ENCODE measurements around the gene GALNT17.

Gene GALNT17

GRCh38 chr7:71750290-71750689 is 618.3 kb downstream of the GALNT17 start:
- no peak for ATAC-seq (ENCODE audit: insufficient read depth, low read depth)
- no peak for TF ChIP-seq EZH2 (IDR thresholded peaks at IDR 0.05; ENCODE audit: borderline replicate concordance, low read depth, low read length, severe bottlenecking)
- TF ChIP-seq, protein P1, sequence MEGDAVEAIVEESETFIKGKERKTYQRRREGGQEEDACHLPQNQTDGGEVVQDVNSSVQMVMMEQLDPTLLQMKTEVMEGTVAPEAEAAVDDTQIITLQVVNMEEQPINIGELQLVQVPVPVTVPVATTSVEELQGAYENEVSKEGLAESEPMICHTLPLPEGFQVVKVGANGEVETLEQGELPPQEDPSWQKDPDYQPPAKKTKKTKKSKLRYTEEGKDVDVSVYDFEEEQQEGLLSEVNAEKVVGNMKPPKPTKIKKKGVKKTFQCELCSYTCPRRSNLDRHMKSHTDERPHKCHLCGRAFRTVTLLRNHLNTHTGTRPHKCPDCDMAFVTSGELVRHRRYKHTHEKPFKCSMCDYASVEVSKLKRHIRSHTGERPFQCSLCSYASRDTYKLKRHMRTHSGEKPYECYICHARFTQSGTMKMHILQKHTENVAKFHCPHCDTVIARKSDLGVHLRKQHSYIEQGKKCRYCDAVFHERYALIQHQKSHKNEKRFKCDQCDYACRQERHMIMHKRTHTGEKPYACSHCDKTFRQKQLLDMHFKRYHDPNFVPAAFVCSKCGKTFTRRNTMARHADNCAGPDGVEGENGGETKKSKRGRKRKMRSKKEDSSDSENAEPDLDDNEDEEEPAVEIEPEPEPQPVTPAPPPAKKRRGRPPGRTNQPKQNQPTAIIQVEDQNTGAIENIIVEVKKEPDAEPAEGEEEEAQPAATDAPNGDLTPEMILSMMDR (IDR thresholded peaks at IDR 0.05; ENCODE audit: borderline replicate concordance, extremely low read depth, low read length, poor library complexity, severe bottlenecking) = no peak
- H3K36me3 ChIP-seq (ENCODE audit: insufficient read depth, low read length) = no peaks in the 10 kb centered on the region; the same call in 1 of the 2 replicates

GRCh38 chr7:71752171-71752935 is 620.4 kb downstream of the GALNT17 start:
- Histone ChIP-seq H3K9ac (ENCODE audit: low read depth, low read length) (no peak overlapping the region), H2AFZ (ENCODE audit: low read depth, low read length) (no peak overlapping the region), H3K27ac (ENCODE audit: low read length) (no peak overlapping the region), H3K79me2 (ENCODE audit: insufficient read depth, low read length) (no peaks in the 10 kb centered on the region), H3K9me3 (ENCODE audit: insufficient read depth, low read length, severe bottlenecking) (peaks cover 21% of the 10 kb centered on the region), H3K4me1 (ENCODE audit: insufficient read depth, low read length) (peaks cover 8% of the 10 kb centered on the region), H4K20me1 (ENCODE audit: insufficient read depth, low read length) (no peaks in the 10 kb centered on the region), H3K4me2 (ENCODE audit: insufficient read depth, low read length) (no peak overlapping the region), H3K36me3 (ENCODE audit: insufficient read depth, low read length) (no peaks in the 10 kb centered on the region; the same call in 1 of the 2 replicates), H3K27me3 (ENCODE audit: insufficient read depth, low read length, poor library complexity) (no peaks in the 10 kb centered on the region), H3K4me3 (ENCODE audit: low read depth in 1 of 2, low read length in 2 of 2) (no peak overlapping the region)
- ATAC-seq (ENCODE audit: insufficient read depth, low read depth) = peak; percentile 89
- DNase-seq = peak; percentile 57
- TF ChIP-seq, protein P1 (IDR thresholded peaks at IDR 0.05; ENCODE audit: borderline replicate concordance, extremely low read depth, low read length, poor library complexity, severe bottlenecking) = peak; percentile 43
- TF ChIP-seq EZH2 (IDR thresholded peaks at IDR 0.05; ENCODE audit: borderline replicate concordance, low read depth, low read length, severe bottlenecking) = no peak

More at GRCh38 chr7:71750290-71750689, 618.3 kb downstream of the GALNT17 start:
- H3K27me3 ChIP-seq (ENCODE audit: insufficient read depth, low read length, poor library complexity) = no peaks in the 10 kb centered on the region
- H4K20me1 ChIP-seq (ENCODE audit: insufficient read depth, low read length) = no peaks in the 10 kb centered on the region
- peaks cover 8% of the 10 kb centered on the region for H3K4me1 ChIP-seq (ENCODE audit: insufficient read depth, low read length)
- H2AFZ ChIP-seq (ENCODE audit: low read depth, low read length) = no peak overlapping the region
- peaks cover 17% of the 10 kb centered on the region for H3K9me3 ChIP-seq (ENCODE audit: insufficient read depth, low read length, severe bottlenecking)
- no peak overlapping the region for H3K27ac ChIP-seq (ENCODE audit: low read length)
- H3K4me2 ChIP-seq (ENCODE audit: insufficient read depth, low read length) = no peak overlapping the region
- no peak overlapping the region for H3K9ac ChIP-seq (ENCODE audit: low read depth, low read length)
- no peaks in the 10 kb centered on the region for H3K79me2 ChIP-seq (ENCODE audit: insufficient read depth, low read length)
- H3K4me3 ChIP-seq (ENCODE audit: low read depth in 1 of 2, low read length in 2 of 2) = no peak overlapping the region
- DNase-seq = no peak

DNA sequence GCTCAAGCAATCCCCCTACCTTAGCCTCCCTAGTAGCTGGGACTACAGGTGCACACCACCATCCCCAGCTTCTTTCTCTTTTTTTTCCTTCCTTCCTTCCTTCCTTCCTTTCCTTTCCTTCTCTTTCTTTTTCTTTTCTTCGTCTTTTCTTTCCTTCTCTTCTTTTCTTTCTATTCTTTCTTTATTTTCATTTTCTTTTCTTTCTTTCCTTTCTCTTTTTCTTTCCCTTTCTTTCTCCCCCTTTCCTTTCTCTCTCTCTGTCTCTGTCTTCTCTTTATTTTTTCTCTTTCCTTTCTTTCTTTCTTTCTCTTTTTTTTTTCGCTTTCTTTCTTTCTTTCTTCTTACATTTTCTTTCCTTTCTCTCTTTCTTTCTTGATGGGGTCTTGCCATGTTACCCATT is 621.3 kb downstream of the GALNT17 start:
- ATAC-seq (ENCODE audit: insufficient read depth, low read depth) (no peak), DNase-seq (no peak)
- Histone ChIP-seq H3K27me3 (ENCODE audit: insufficient read depth, low read length, poor library complexity) (no peaks in the 10 kb centered on the region), H4K20me1 (ENCODE audit: insufficient read depth, low read length) (no peaks in the 10 kb centered on the region), H3K4me1 (ENCODE audit: insufficient read depth, low read length) (peaks cover 8% of the 10 kb centered on the region), H3K36me3 (ENCODE audit: insufficient read depth, low read length) (no peaks in the 10 kb centered on the region; the same call in 1 of the 2 replicates), H3K4me3 (ENCODE audit: low read depth in 1 of 2, low read length in 2 of 2) (no peak overlapping the region), H3K9ac (ENCODE audit: low read depth, low read length) (no peak overlapping the region), H2AFZ (ENCODE audit: low read depth, low read length) (no peak overlapping the region), H3K9me3 (ENCODE audit: insufficient read depth, low read length, severe bottlenecking) (peaks cover 21% of the 10 kb centered on the region), H3K27ac (ENCODE audit: low read length) (no peak overlapping the region), H3K79me2 (ENCODE audit: insufficient read depth, low read length) (no peaks in the 10 kb centered on the region), H3K4me2 (ENCODE audit: insufficient read depth, low read length) (no peak overlapping the region)
- TF ChIP-seq EZH2 (IDR thresholded peaks at IDR 0.05; ENCODE audit: borderline replicate concordance, low read depth, low read length, severe bottlenecking) = no peak
- TF ChIP-seq, protein P1 (IDR thresholded peaks at IDR 0.05; ENCODE audit: borderline replicate concordance, extremely low read depth, low read length, poor library complexity, severe bottlenecking) = no peak

All from DND-41 (cell line).